Measurements from ENCODE around the gene DCP1A. TPM values are rescaled to one million over a fixed set of nuclear protein-coding genes. Genes with fewer than 3 reads are reported as not detected.

DCP1A gene
- total and polyA plus RNA-seq, 9 of the 15 experiments (the other 6 are each of a cell fraction or from before 2014, with no cell fraction given), result 6.6 to 33.7 (median 13.3) TPM

DNA sequence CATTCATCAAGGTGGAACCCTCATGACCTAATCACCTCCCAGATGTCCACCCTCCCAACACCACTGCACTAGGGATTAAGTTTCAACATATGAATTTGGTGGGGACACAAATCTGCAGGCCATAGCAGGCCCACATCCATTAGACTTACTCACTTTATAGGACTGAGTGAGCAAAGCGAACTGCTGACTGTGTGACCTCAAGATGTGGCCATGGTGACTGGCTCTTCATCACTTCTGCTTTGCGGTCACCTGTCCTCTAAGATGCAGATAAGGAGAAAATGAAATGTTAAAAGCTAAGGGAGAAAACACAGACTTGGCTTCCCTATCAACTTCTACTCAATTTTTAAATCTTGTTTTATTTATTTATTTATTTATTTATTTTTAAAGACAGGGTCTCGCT is 14.5 kb upstream of the DCP1A start (continued):
- TF ChIP-seq, protein P1, sequence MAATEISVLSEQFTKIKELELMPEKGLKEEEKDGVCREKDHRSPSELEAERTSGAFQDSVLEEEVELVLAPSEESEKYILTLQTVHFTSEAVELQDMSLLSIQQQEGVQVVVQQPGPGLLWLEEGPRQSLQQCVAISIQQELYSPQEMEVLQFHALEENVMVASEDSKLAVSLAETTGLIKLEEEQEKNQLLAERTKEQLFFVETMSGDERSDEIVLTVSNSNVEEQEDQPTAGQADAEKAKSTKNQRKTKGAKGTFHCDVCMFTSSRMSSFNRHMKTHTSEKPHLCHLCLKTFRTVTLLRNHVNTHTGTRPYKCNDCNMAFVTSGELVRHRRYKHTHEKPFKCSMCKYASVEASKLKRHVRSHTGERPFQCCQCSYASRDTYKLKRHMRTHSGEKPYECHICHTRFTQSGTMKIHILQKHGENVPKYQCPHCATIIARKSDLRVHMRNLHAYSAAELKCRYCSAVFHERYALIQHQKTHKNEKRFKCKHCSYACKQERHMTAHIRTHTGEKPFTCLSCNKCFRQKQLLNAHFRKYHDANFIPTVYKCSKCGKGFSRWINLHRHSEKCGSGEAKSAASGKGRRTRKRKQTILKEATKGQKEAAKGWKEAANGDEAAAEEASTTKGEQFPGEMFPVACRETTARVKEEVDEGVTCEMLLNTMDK (IDR thresholded peaks at IDR 0.05; ENCODE audit: borderline replicate concordance, insufficient read depth, low read depth, low read length, poor library complexity, severe bottlenecking), result no peak
- TF ChIP-seq CXXC5 (CRISPR knock-in tag; IDR thresholded peaks at IDR 0.05), result no peak
- TF ChIP-seq ZBTB7A (IDR thresholded peaks at IDR 0.05; ENCODE audit: borderline replicate concordance, control insufficient read depth, low read depth, low read length), result no peak
- no peak for TF ChIP-seq ZZZ3 (IDR thresholded peaks at IDR 0.05)
- no peak for TF ChIP-seq GTF2A2 (tag; IDR thresholded peaks at IDR 0.05)
- TF ChIP-seq NEUROD1 (IDR thresholded peaks at IDR 0.05; ENCODE audit: borderline replicate concordance, low read depth, low read length, partially characterized antibody), result no peak
- TF ChIP-seq ILK (tag; IDR thresholded peaks at IDR 0.05; ENCODE audit: borderline replicate concordance, low read depth), result no peak

DNA sequence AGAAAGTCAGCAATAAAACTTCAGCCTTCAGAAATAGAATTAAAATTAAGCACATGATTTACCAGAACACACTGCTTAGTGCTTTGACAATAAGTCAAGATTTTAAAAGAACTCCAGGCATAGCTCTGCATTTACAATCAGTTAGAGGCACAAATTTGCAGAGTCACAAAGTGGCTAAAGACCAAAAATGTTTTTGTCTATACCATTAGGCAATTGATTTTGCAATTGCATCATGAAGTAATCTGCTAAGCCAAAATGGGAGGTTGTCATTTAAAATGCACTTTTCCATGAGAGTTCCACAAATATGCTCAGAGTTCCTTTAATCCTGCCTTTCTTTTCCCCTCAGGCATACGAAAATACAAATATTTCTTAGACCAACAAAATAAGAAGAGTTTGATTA is 10.1 kb upstream of the DCP1A start:
- Histone ChIP-seq H2AFZ (ENCODE audit: low read depth, low read length) (peak overlapping the region; percentile 32; the same call in 1 of the 2 replicates), H4K20me1 (replicated peaks; ENCODE audit: control insufficient read depth, insufficient read depth, low read length) (no peaks in the 10 kb centered on the region), H3K4me1 (replicated peaks in 1 of 2; ENCODE audit: control insufficient read depth in 2 of 2, insufficient read depth in 2 of 2, low read length in 2 of 2) (peaks cover 0 to 18% of the 10 kb centered on the region in 2 experiments; a peak in 3 of 5 replicates), H3K4me2 (ENCODE audit: insufficient read depth, low read length) (no peak overlapping the region), H3K4me3 (no peak overlapping the region), H3K27ac (ENCODE audit: extremely low read depth, low read depth, low read length) (no peak overlapping the region), H3K9me3 (replicated peaks; ENCODE audit: control insufficient read depth, insufficient read depth, low read depth, low read length) (no peaks in the 10 kb centered on the region), H3K36me3 (ENCODE audit: control insufficient read depth, insufficient read depth, low read length) (no peaks in the 10 kb centered on the region), H3K27me3 (ENCODE audit: control insufficient read depth in 2 of 2, insufficient read depth in 2 of 2, low read length in 2 of 2) (no peaks in the 10 kb centered on the region), H3K79me2 (ENCODE audit: control insufficient read depth, insufficient read depth, low read length) (no peaks in the 10 kb centered on the region), H3K9me1 (ENCODE audit: control insufficient read depth, insufficient read depth, low read length) (no peaks in the 10 kb centered on the region), H3K9ac (ENCODE audit: insufficient read depth in 1 of 2, low read depth in 2 of 2, low read length in 2 of 2) (no peak overlapping the region)
- ChIA-PET POLR2A (interaction anchor here (0.8 to 2.3 kb wide), 2 partner anchors 10 to 126 kb away, joined by 3 to 15 read pairs; partner anchors contain the start of gene DCP1A), CTCF (ENCODE audit: low intra/inter-chr PET ratio) (no interaction called here)
- intact Hi-C loops (cut with micrococcal nuclease), result no loop called here
- no TSS peak for BruUV-seq (replicated peaks)
- peak; percentile 53; the same call in 2 of the 3 replicates for ATAC-seq
- 33% methylated on average over 1 of the region's 1 CpG for WGBS (ENCODE audit: insufficient coverage, low coverage, missing lambda C conversion rate)
- FAIRE-seq, result no peak
- DNase-seq (ENCODE audit: extremely low read depth in 1 of 4, low spot score in 3 of 4), result no peak
- in situ Hi-C loops (cut with MboI), result no loop called here
- TF ChIP-seq, protein P2, sequence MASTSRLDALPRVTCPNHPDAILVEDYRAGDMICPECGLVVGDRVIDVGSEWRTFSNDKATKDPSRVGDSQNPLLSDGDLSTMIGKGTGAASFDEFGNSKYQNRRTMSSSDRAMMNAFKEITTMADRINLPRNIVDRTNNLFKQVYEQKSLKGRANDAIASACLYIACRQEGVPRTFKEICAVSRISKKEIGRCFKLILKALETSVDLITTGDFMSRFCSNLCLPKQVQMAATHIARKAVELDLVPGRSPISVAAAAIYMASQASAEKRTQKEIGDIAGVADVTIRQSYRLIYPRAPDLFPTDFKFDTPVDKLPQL (IDR thresholded peaks at IDR 0.05; ENCODE audit: extremely low read depth, insufficient read length), result no peak

Data from K562 (cell line).